HepG2 (cell line): ENCODE data around the gene HHIPL1. TPM values are rescaled to one million over a fixed set of nuclear protein-coding genes. Genes with fewer than 3 reads are reported as not detected.

Experiments
- ATAC-seq: fragments of 200-7000 bp; cut with Tn5 transposase; 3 replicates; pipeline ENCODE4 v1.9.1; 2020; ENCODE audit warnings: mild to moderate bottlenecking, moderate library complexity
- BruUV-seq: library from RNA; stranded (reverse); fragments of 400-500 nt; replicated peaks from 2 replicates; lab custom pipeline; 2021; lab: Mats Ljungman, UMichigan
- CTCF ChIA-PET: fragments of 300-600 bp; formaldehyde crosslinking; extraction: SDS; loops from one replicate; lab custom pipeline; 2021; ENCODE audit warnings: low total read pairs, inconsistent platforms, low intra/inter-chr PET ratio; lab: Yijun Ruan, JAX
- POLR2A ChIA-PET: fragments of 350-600 bp; sonication (Branson Sonifier 250); formaldehyde crosslinking; loops from one replicate; lab custom pipeline; 2020; ENCODE audit warnings: antibody characterized with exemption, inconsistent platforms; lab: Yijun Ruan, JAX
- DNase-seq: peaks from one replicate; pipeline ENCODE4 v3.0.0-alpha.2; 2015; ENCODE audit warnings: low spot score
- FAIRE-seq: peaks from 3 replicates; lab custom pipeline; 2011; peaks lifted over from hg19 to GRCh38; lab: Jason Lieb, UNC
- H2AFZ ChIP-seq: one replicate; pipeline ENCODE4 v1.6.1; 2011; ENCODE audit warnings: low read length, inconsistent platforms
- H3K27ac ChIP-seq: fragments of 300-600 bp; 3 replicates; pipeline ENCODE4 v1.8.0; 2011; ENCODE audit warnings: mixed run types, mild to moderate bottlenecking, mixed read lengths, low read length, inconsistent platforms; ENCODE audit not compliant: insufficient read depth; ENCODE audit errors: extremely low read length
- H3K27me3 ChIP-seq, 2 experiments: fragments of 200-600 bp in 1 of 2; 2 replicates in 1 of 2; 3 replicates in 1 of 2; pipeline versions ENCODE4 v1.6.0 to v1.8.0; 2011; ENCODE audit warnings: low read length in 2 of 2, mild to moderate bottlenecking in 2 of 2, moderate library complexity in 2 of 2, inconsistent platforms in 1 of 2; ENCODE audit not compliant: insufficient read depth in 2 of 2, control insufficient read depth in 1 of 2
- H3K36me3 ChIP-seq, 2 experiments: fragments of 200-600 bp in 1 of 2; replicated peaks in 1 of 2; 2 replicates in 1 of 2; 3 replicates in 1 of 2; pipeline versions ENCODE4 v1.5.1 to v1.8.0; 2011; ENCODE audit warnings: low read length in 2 of 2, inconsistent platforms in 1 of 2; ENCODE audit not compliant: insufficient read depth in 2 of 2, control insufficient read depth in 1 of 2
- H3K4me1 ChIP-seq: 2 replicates; pipeline ENCODE4 v1.5.1; 2012; ENCODE audit warnings: low read length, inconsistent platforms; ENCODE audit not compliant: insufficient read depth
- H3K4me2 ChIP-seq: 2 replicates; pipeline ENCODE4 v1.6.0; 2011; ENCODE audit warnings: low read depth, low read length, inconsistent platforms
- H3K4me3 ChIP-seq, 3 experiments: fragments of 200-600 bp in 1 of 3; sonication (generic), shearing (Covaris generic) in 1 of 3; replicated peaks in 1 of 3; 2 replicates each; pipeline ENCODE4 v1.5.1; 2011 to 2016; ENCODE audit warnings: low read length in 3 of 3, inconsistent platforms in 2 of 3, low read depth in 2 of 3, mild to moderate bottlenecking in 2 of 3, control low read depth in 1 of 3, mixed read lengths in 1 of 3; ENCODE audit not compliant: insufficient read depth in 1 of 3
- H3K79me2 ChIP-seq: one replicate; pipeline ENCODE4 v1.6.1; 2011; ENCODE audit warnings: low read length, inconsistent platforms; ENCODE audit not compliant: insufficient read depth
- H3K9ac ChIP-seq: 2 replicates; pipeline ENCODE4 v1.6.0; 2011; ENCODE audit warnings: mild to moderate bottlenecking, low read depth, low read length, inconsistent platforms; ENCODE audit not compliant: insufficient read depth
- H3K9me3 ChIP-seq: 2 replicates; pipeline ENCODE4 v1.5.1; 2012; ENCODE audit warnings: mild to moderate bottlenecking, low read length
- H4K20me1 ChIP-seq: 2 replicates; pipeline ENCODE4 v1.6.0; 2011; ENCODE audit warnings: inconsistent platforms, mild to moderate bottlenecking, low read length, moderate library complexity; ENCODE audit not compliant: insufficient read depth
- AKAP8 ChIP-seq: sonication (generic); formaldehyde crosslinking; IDR thresholded peaks from 2 replicates; pipeline ENCODE4 v1.5.1; 2020; ENCODE audit warnings: mild to moderate bottlenecking, missing genetic modification reagents
- ETV6 ChIP-seq: sonication (generic); formaldehyde crosslinking; conservative IDR thresholded peaks from 2 replicates; pipeline ENCODE4 v1.4.0; 2020; ENCODE audit warnings: missing genetic modification reagents
- FOXJ3 ChIP-seq: sonication (generic); formaldehyde crosslinking; IDR thresholded peaks from 2 replicates; pipeline ENCODE4 v1.4.0; 2020; ENCODE audit warnings: missing genetic modification reagents, mild to moderate bottlenecking, borderline replicate concordance
- HOXA9 ChIP-seq: sonication (generic); formaldehyde crosslinking; IDR thresholded peaks from 2 replicates; pipeline ENCODE4 v1.8.1; 2022; ENCODE audit warnings: missing genetic modification reagents, mild to moderate bottlenecking, moderate library complexity, borderline replicate concordance
- KLF12 ChIP-seq: sonication (generic); formaldehyde crosslinking; IDR thresholded peaks from 2 replicates; pipeline ENCODE4 v1.4.0; 2020; ENCODE audit warnings: missing genetic modification reagents, borderline replicate concordance
- NCOA5 ChIP-seq: sonication (generic); formaldehyde crosslinking; IDR thresholded peaks from 2 replicates; pipeline ENCODE4 v1.4.0; 2020; ENCODE audit warnings: missing genetic modification reagents
- NFE2L1 ChIP-seq: sonication (generic); formaldehyde crosslinking; IDR thresholded peaks from 2 replicates; pipeline ENCODE4 v1.4.0; 2020; ENCODE audit warnings: missing genetic modification reagents, mild to moderate bottlenecking, borderline replicate concordance
- REL ChIP-seq: sonication (generic); formaldehyde crosslinking; conservative IDR thresholded peaks from 2 replicates; pipeline ENCODE4 v1.8.0; 2022; ENCODE audit warnings: mild to moderate bottlenecking, missing genetic modification reagents, moderate library complexity
- REPIN1 ChIP-seq: sonication (generic); formaldehyde crosslinking; IDR thresholded peaks from 2 replicates; pipeline ENCODE4 v1.8.0; 2022; ENCODE audit warnings: missing genetic modification reagents, low read depth, mild to moderate bottlenecking, borderline replicate concordance
- RORA ChIP-seq: sonication (generic); formaldehyde crosslinking; IDR thresholded peaks from 2 replicates; pipeline ENCODE4 v1.5.0; 2020; ENCODE audit warnings: mild to moderate bottlenecking, missing genetic modification reagents, moderate library complexity
- ZFX ChIP-seq: sonication (generic); formaldehyde crosslinking; IDR thresholded peaks from 2 replicates; pipeline ENCODE4 v1.4.0; 2020; ENCODE audit warnings: mild to moderate bottlenecking, low read depth, missing genetic modification reagents, moderate library complexity
- ZNF33A ChIP-seq: sonication (generic); formaldehyde crosslinking; IDR thresholded peaks from 2 replicates; pipeline ENCODE4 v1.5.1; 2020; ENCODE audit warnings: missing genetic modification reagents, mild to moderate bottlenecking, moderate library complexity, borderline replicate concordance
- ZNF468 ChIP-seq: sonication (generic); formaldehyde crosslinking; IDR thresholded peaks from 2 replicates; pipeline ENCODE4 v1.8.0; 2022; ENCODE audit warnings: mild to moderate bottlenecking, moderate library complexity, missing genetic modification reagents
- WGBS: methylation state at CpG from one replicate; pipeline ENCODE4 v1.1.6; 2017; ENCODE audit warnings: low lambda C conversion rate; 5-methylcytosine and 5-hydroxymethylcytosine counted together
- in situ Hi-C: cut with HindIII; loops from 2 replicates; pipeline ENCODE4 v1.10.0; 2017; ENCODE audit warnings: low pct_unique_long_range_greater_than_20kb; ENCODE audit not compliant: extremely low pct_ligation_motif_present
- intact Hi-C: fragments of 100-400 bp; cut with micrococcal nuclease; formaldehyde crosslinking; loops from one replicate; pipeline ENCODE4 v1.10.0; 2022; ENCODE audit not compliant: unreplicated experiment
- polyA plus RNA-seq, 8 experiments: library from polyadenylated mRNA; depleted of rRNA in 3 of 8; stranded (reverse) in 7 of 8; unstranded in 1 of 8; fragments of >200 nt; fragmentation: Illumina TruSeq in 4 of 8; extraction: Trizol in 4 of 8; gene quantifications; 2 replicates each; pipeline versions ENCODE4 v1.2.1 to v1.2.3, GENCODE V29; 2011 to 2016; ENCODE audit warnings: low read depth in 4 of 8, missing spikeins in 1 of 8, mixed read lengths in 1 of 8; ENCODE audit not compliant: insufficient read depth in 1 of 8
- total RNA-seq, 5 experiments: library from RNA; depleted of rRNA; stranded (reverse); fragments of >200 nt; fragmentation: Illumina TruSeq; extraction: Trizol; gene quantifications; 2 replicates each; pipeline ENCODE4 v1.2.3, GENCODE V29; 2016; ENCODE audit warnings: low read depth in 1 of 5
- TF ChIP-seq, protein P1 (sequence below): sonication (generic); formaldehyde crosslinking; IDR thresholded peaks from 2 replicates; pipeline ENCODE4 v1.4.0; 2020; ENCODE audit warnings: missing genetic modification reagents
- TF ChIP-seq, protein P2 (sequence below): sonication (generic); formaldehyde crosslinking; conservative IDR thresholded peaks from 2 replicates; pipeline ENCODE4 v1.8.1; 2023; ENCODE audit warnings: missing genetic modification reagents

The HHIPL1 gene
- total and polyA plus RNA-seq, 2 of the 13 experiments (the other 11 are each of a cell fraction or from before 2014, with no cell fraction given) = not detected

DNA sequence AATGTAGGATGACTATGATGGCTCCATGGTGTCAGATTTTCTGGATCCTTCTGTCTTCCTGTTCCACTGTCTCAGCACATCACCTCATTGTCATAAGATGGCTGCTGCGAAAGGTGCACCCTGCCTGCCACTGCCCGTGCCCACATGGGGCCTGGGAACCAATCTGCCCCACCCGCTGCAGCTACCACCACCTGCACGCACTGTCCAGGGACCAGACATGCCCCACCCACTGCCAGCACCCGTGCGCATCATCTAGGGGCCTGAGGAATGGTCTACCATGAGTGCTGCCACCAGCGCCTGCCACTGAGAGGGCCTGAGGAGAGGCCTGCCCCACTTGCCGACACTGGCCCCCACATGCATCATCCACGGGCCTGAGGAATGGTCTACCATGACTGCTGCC lies 63.0 kb downstream of the HHIPL1 start:
- ATAC-seq (no peak), FAIRE-seq (no peak)
- 65% methylated on average over 6 of the region's 9 CpGs for WGBS

More for the DNA sequence above, 63.0 kb downstream of the HHIPL1 start:
- in situ Hi-C loops = no loop called here
- no peak overlapping the region for H3K4me3 ChIP-seq
- H3K4me2 ChIP-seq = no peak overlapping the region
- peaks cover 14% of the 10 kb centered on the region for H3K9me3 ChIP-seq
- H3K27me3 ChIP-seq = no peaks in the 10 kb centered on the region; a peak in 2 of 5 replicates
- TF ChIP-seq RORA (CRISPR knock-in tag) (no peak), HOXA9 (CRISPR knock-in tag) (no peak), NFE2L1 (no peak), AKAP8 (CRISPR knock-in tag) (no peak), ZNF33A (CRISPR knock-in tag) (no peak), ZNF468 (no peak), FOXJ3 (CRISPR knock-in tag) (no peak), REL (no peak), KLF12 (no peak), NCOA5 (CRISPR knock-in tag) (no peak), ETV6 (CRISPR knock-in tag) (no peak), REPIN1 (CRISPR knock-in tag) (no peak), ZFX (CRISPR knock-in tag) (no peak)
- TF ChIP-seq, protein P1, sequence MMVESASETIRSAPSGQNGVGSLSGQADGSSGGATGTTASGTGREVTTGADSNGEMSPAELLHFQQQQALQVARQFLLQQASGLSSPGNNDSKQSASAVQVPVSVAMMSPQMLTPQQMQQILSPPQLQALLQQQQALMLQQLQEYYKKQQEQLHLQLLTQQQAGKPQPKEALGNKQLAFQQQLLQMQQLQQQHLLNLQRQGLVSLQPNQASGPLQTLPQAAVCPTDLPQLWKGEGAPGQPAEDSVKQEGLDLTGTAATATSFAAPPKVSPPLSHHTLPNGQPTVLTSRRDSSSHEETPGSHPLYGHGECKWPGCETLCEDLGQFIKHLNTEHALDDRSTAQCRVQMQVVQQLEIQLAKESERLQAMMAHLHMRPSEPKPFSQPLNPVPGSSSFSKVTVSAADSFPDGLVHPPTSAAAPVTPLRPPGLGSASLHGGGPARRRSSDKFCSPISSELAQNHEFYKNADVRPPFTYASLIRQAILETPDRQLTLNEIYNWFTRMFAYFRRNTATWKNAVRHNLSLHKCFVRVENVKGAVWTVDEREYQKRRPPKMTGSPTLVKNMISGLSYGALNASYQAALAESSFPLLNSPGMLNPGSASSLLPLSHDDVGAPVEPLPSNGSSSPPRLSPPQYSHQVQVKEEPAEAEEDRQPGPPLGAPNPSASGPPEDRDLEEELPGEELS = no peak
- TF ChIP-seq, protein P2, sequence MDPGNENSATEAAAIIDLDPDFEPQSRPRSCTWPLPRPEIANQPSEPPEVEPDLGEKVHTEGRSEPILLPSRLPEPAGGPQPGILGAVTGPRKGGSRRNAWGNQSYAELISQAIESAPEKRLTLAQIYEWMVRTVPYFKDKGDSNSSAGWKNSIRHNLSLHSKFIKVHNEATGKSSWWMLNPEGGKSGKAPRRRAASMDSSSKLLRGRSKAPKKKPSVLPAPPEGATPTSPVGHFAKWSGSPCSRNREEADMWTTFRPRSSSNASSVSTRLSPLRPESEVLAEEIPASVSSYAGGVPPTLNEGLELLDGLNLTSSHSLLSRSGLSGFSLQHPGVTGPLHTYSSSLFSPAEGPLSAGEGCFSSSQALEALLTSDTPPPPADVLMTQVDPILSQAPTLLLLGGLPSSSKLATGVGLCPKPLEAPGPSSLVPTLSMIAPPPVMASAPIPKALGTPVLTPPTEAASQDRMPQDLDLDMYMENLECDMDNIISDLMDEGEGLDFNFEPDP (CRISPR knock-in tag) = no peak
- TF ChIP-seq, all 625 proteins: peak for 0
- H3K27ac ChIP-seq = no peak overlapping the region
- intact Hi-C loops = no loop called here
- no TSS peak for BruUV-seq
- H4K20me1 ChIP-seq = no peaks in the 10 kb centered on the region
- no peaks in the 10 kb centered on the region for H3K79me2 ChIP-seq
- no peak for DNase-seq
- H3K4me1 ChIP-seq = no peaks in the 10 kb centered on the region
- no peaks in the 10 kb centered on the region for H3K36me3 ChIP-seq
- no peak overlapping the region for H3K9ac ChIP-seq
- CTCF ChIA-PET = no interaction called here
- H2AFZ ChIP-seq = no peak overlapping the region
- POLR2A ChIA-PET = no interaction called here
